ENCODE data around the gene MAPK8.

DNA sequence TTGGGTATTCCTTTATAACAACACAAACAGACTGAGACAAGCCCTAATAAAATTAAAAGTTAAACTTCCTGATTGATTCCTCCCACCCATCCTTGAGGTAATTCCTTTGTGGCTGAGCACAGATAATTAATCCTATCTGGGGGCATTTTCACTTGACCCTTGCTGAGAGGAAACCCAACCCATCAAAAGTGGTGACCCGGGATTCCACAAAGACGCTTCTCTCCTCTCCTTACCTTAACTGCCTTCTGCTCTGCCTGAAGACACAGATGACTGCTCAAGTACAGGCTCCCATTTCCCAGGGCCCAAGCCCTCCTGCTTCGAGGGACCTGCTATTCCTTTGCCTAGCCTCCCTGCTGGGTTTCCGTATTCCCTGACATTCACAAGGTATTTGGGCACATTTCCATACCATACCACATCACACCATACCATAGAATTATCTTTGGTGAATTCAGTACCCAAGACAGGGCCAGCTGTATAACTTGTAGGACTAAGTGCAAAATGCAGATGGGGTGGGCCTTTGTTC, 9.8 kb upstream of the MAPK8 start:
- TF ChIP-seq, protein P1, sequence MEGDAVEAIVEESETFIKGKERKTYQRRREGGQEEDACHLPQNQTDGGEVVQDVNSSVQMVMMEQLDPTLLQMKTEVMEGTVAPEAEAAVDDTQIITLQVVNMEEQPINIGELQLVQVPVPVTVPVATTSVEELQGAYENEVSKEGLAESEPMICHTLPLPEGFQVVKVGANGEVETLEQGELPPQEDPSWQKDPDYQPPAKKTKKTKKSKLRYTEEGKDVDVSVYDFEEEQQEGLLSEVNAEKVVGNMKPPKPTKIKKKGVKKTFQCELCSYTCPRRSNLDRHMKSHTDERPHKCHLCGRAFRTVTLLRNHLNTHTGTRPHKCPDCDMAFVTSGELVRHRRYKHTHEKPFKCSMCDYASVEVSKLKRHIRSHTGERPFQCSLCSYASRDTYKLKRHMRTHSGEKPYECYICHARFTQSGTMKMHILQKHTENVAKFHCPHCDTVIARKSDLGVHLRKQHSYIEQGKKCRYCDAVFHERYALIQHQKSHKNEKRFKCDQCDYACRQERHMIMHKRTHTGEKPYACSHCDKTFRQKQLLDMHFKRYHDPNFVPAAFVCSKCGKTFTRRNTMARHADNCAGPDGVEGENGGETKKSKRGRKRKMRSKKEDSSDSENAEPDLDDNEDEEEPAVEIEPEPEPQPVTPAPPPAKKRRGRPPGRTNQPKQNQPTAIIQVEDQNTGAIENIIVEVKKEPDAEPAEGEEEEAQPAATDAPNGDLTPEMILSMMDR (conservative IDR thresholded peaks at IDR 0.05): no peak
- TF ChIP-seq ZFX (IDR thresholded peaks at IDR 0.05): no peak
